AG10803 (cell line): ENCODE results near the gene OR6B1.
A peak's percentile ranks its signal among the peaks of the same experiment; 100 is the strongest.

Source experiments
- DNase-seq: peaks from one replicate; pipeline ENCODE4 v3.0.0; 2010; ENCODE audit warnings: low read depth
- H3K4me3 ChIP-seq: 2 replicates; pipeline ENCODE4 v1.5.1; 2011; ENCODE audit warnings: mild to moderate bottlenecking, low read length, control low read depth
- TF ChIP-seq, protein P1 (sequence below): conservative IDR thresholded peaks from 2 replicates; pipeline ENCODE4 v1.5.1; 2011; ENCODE audit warnings: mild to moderate bottlenecking, low read length, control low read depth, inconsistent platforms

Gene OR6B1

DNA sequence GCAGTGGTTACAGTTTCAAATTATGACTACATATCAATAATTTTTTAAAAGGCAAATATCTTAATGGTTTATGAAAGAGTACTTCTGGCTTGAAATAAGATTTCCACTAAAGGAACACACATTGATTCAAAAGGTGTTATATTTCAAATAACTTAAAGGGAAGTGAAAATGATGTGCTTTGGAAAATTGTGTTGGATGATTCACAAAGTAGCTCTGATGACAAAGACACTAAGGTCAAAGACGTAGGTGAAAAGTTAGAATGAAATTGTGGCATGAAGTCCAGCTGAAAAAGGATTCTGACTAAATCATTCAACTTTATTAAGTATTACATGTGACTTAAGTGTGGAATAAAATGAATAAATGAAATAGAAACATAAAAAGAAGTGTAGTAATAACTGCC is 27.9 kb downstream of the OR6B1 start:
- no peak overlapping the region for H3K4me3 ChIP-seq
- DNase-seq, result no peak
- TF ChIP-seq, protein P1, sequence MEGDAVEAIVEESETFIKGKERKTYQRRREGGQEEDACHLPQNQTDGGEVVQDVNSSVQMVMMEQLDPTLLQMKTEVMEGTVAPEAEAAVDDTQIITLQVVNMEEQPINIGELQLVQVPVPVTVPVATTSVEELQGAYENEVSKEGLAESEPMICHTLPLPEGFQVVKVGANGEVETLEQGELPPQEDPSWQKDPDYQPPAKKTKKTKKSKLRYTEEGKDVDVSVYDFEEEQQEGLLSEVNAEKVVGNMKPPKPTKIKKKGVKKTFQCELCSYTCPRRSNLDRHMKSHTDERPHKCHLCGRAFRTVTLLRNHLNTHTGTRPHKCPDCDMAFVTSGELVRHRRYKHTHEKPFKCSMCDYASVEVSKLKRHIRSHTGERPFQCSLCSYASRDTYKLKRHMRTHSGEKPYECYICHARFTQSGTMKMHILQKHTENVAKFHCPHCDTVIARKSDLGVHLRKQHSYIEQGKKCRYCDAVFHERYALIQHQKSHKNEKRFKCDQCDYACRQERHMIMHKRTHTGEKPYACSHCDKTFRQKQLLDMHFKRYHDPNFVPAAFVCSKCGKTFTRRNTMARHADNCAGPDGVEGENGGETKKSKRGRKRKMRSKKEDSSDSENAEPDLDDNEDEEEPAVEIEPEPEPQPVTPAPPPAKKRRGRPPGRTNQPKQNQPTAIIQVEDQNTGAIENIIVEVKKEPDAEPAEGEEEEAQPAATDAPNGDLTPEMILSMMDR, result no peak

DNA sequence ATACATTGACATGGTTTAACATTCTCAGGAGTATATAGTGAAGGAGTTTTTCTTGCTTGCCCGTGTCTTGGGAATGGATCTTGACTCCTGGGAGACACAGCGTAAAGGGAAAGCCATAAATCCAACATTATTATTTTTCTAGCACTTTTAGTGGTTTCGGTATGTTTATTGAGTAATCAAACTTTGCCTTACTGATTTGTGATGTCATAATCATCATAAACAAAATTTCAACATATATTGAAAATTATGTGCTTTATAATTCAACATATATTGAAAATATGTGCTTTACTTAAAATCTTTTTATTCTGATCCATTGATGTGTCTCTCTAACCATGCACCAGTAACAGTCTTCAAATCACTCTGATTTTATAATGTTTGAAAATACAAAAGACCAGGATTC is 28.4 kb downstream of the OR6B1 start:
- no peak overlapping the region for H3K4me3 ChIP-seq
- DNase-seq, result no peak
- TF ChIP-seq, protein P1, result no peak

DNA sequence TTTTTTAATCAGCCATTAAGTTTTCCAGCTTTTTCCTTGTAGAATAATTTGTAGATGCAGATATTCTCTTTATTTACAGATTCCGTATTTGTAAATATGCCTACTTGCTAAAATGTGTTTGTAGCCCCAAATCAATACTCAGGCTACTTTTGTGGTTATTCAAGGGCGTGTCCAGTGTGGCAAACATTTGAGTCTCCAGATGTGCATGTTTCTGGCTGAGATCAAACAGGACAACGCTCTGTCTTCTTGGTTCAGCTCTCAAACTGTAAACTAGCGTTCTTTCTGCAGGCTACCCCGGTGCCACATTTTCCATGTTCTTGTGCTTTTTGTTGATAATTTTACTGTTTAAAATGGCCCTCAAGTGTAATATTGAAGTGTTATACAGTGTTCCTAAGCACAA is 32.4 kb downstream of the OR6B1 start:
- no peak for DNase-seq
- no peak overlapping the region for H3K4me3 ChIP-seq
- TF ChIP-seq, protein P1, result no peak

GRCh38 chr7:144032985-144033709 is 33.0 kb downstream of the OR6B1 start:
- TF ChIP-seq, protein P1, result no peak
- no peak for DNase-seq
- no peak overlapping the region for H3K4me3 ChIP-seq

- TF ChIP-seq, protein P1, result no peak
- DNase-seq, result no peak
- H3K4me3 ChIP-seq, result no peak overlapping the region
These were observed 35.3 kb downstream of the OR6B1 start for GRCh38 chr7:144035385-144035784.

DNA sequence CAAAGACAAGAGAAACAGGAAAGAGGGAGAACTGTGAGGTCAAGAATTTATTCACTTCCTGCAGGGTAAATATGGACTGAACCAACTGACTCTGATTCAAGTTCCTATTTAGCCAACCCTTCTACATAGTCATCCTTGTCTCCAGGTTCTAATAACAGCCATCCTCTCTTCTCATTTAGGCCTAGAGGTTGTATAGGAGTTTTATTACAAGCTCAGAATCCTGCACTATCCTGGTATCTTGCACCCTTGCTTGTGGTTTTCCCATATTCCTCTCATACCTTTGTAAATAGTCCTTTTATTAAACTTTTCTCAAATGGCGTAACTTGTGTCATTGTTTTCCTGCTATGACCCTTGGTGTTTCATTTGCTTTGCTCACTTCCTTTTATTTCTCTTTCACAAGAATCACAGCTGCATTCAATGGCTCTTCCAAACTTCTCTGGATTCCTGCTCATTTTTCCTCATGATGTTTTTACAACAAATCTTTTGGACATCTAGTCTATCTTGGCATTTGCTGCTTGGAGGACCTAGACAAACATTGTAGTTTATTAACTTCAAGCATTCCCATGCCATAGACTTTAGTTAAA is 36.3 kb downstream of the OR6B1 start:
- TF ChIP-seq, protein P1, result no peak
- DNase-seq, result no peak
- H3K4me3 ChIP-seq, result no peak overlapping the region

GRCh38 chr7:144037414-144038035 is 37.4 kb downstream of the OR6B1 start:
- no peak overlapping the region for H3K4me3 ChIP-seq
- peak; percentile 17 for DNase-seq
- TF ChIP-seq, protein P1, result no peak
